HepG2 (cell line): Measurements from ENCODE around the gene DDRGK1. TPM values are rescaled to one million over a fixed set of nuclear protein-coding genes. Genes with fewer than 3 reads are reported as not detected.
A peak's percentile ranks its signal among the peaks of the same experiment; 100 is the strongest.

Experiments
- ARHGAP35 ChIP-seq: sonication (generic); formaldehyde crosslinking; IDR thresholded peaks from 2 replicates; pipeline ENCODE4 v1.9.0; 2022; ENCODE audit warnings: mild to moderate bottlenecking, inconsistent platforms, moderate library complexity, missing genetic modification reagents, borderline replicate concordance
- BRD4 ChIP-seq: sonication (generic); formaldehyde crosslinking; IDR thresholded peaks from 2 replicates; pipeline ENCODE4 v1.4.0; 2020; ENCODE audit warnings: missing genetic modification reagents
- CBX1 ChIP-seq: IDR thresholded peaks from one replicate; pipeline ENCODE4 v1.6.1; 2016; ENCODE audit warnings: antibody characterized with exemption, low read depth
- CENPBD1 ChIP-seq: sonication (generic); formaldehyde crosslinking; IDR thresholded peaks from 2 replicates; pipeline ENCODE4 v1.8.0; 2022; ENCODE audit warnings: missing genetic modification reagents, low read depth, mild to moderate bottlenecking, borderline replicate concordance
- E2F1 ChIP-seq: sonication (generic); formaldehyde crosslinking; IDR thresholded peaks from 2 replicates; pipeline ENCODE4 v1.5.0; 2020; ENCODE audit warnings: missing genetic modification reagents
- E2F2 ChIP-seq: sonication (generic); formaldehyde crosslinking; IDR thresholded peaks from 2 replicates; pipeline ENCODE4 v1.4.0; 2020; ENCODE audit warnings: missing genetic modification reagents, borderline replicate concordance
- ELF3 ChIP-seq: IDR thresholded peaks from 2 replicates; pipeline ENCODE4 v1.6.1; 2016; ENCODE audit warnings: missing genetic modification reagents, missing compliant biosample characterization
- EZH2 ChIP-seq: conservative IDR thresholded peaks from 2 replicates; pipeline ENCODE4 v1.6.1; 2012; ENCODE audit warnings: mild to moderate bottlenecking, low read depth, low read length, moderate library complexity
- FOXC1 ChIP-seq: sonication (generic); formaldehyde crosslinking; IDR thresholded peaks from 2 replicates; pipeline ENCODE4 v1.8.0; 2022; ENCODE audit warnings: mild to moderate bottlenecking, missing genetic modification reagents, borderline replicate concordance
- GPBP1L1 ChIP-seq: sonication (generic); formaldehyde crosslinking; IDR thresholded peaks from 2 replicates; pipeline ENCODE4 v1.5.0; 2020; ENCODE audit warnings: mild to moderate bottlenecking, missing genetic modification reagents
- IRF9 ChIP-seq: sonication (generic); formaldehyde crosslinking; IDR thresholded peaks from 2 replicates; pipeline ENCODE4 v1.8.0; 2022; ENCODE audit warnings: missing genetic modification reagents, mild to moderate bottlenecking, borderline replicate concordance
- MBNL3 ChIP-seq: fragments of 250-450 bp; sonication (Bioruptor Pico); conservative IDR thresholded peaks from 2 replicates; pipeline ENCODE4 v1.8.0; 2022; ENCODE audit warnings: mild to moderate bottlenecking, inconsistent platforms
- PHF5A ChIP-seq: IDR thresholded peaks from one replicate; pipeline ENCODE4 v1.6.1; 2018; ENCODE audit warnings: low read depth, missing genetic modification reagents; ENCODE audit not compliant: unreplicated experiment
- TBX2 ChIP-seq: sonication (generic); formaldehyde crosslinking; IDR thresholded peaks from 2 replicates; pipeline ENCODE4 v1.5.0; 2020; ENCODE audit warnings: missing genetic modification reagents, mild to moderate bottlenecking, borderline replicate concordance
- THRA ChIP-seq: sonication (generic); formaldehyde crosslinking; IDR thresholded peaks from 2 replicates; pipeline ENCODE4 v1.4.0; 2020; ENCODE audit warnings: missing genetic modification reagents, borderline replicate concordance
- TRIM22 ChIP-seq: fragments of 450-650 bp; IDR thresholded peaks from 2 replicates; pipeline ENCODE4 v1.6.1; 2017
- ZBTB25 ChIP-seq: IDR thresholded peaks from 2 replicates; pipeline ENCODE4 v1.6.1; 2018; ENCODE audit warnings: missing genetic modification reagents
- ZNF501 ChIP-seq: sonication (generic); formaldehyde crosslinking; IDR thresholded peaks from 2 replicates; pipeline ENCODE4 v1.5.1; 2020; ENCODE audit warnings: mild to moderate bottlenecking, moderate library complexity, missing genetic modification reagents
- ZSCAN31 ChIP-seq: sonication (generic); formaldehyde crosslinking; IDR thresholded peaks from 2 replicates; pipeline ENCODE4 v1.5.0; 2020; ENCODE audit warnings: low read depth, mild to moderate bottlenecking, missing genetic modification reagents
- polyA plus RNA-seq, 8 experiments: library from polyadenylated mRNA; depleted of rRNA in 3 of 8; stranded (reverse) in 7 of 8; unstranded in 1 of 8; fragments of >200 nt; fragmentation: Illumina TruSeq in 4 of 8; extraction: Trizol in 4 of 8; gene quantifications; 2 replicates each; pipeline versions ENCODE4 v1.2.1 to v1.2.3, GENCODE V29; 2011 to 2016; ENCODE audit warnings: low read depth in 4 of 8, missing spikeins in 1 of 8, mixed read lengths in 1 of 8; ENCODE audit not compliant: insufficient read depth in 1 of 8
- total RNA-seq, 5 experiments: library from RNA; depleted of rRNA; stranded (reverse); fragments of >200 nt; fragmentation: Illumina TruSeq; extraction: Trizol; gene quantifications; 2 replicates each; pipeline ENCODE4 v1.2.3, GENCODE V29; 2016; ENCODE audit warnings: low read depth in 1 of 5

DDRGK1 gene
- total and polyA plus RNA-seq, 2 of the 13 experiments (the other 11 are each of a cell fraction or from before 2014, with no cell fraction given), result 96.7 to 149 TPM

GRCh38 chr20:3209257-3209945, 4.9 kb upstream of the DDRGK1 start, which contains the start of gene ITPA (continued):
- TF ChIP-seq THRA (CRISPR knock-in tag) (no peak; the same call in 1 of the 2 replicates), MBNL3 (CRISPR knock-in tag) (no peak), ZBTB25 (CRISPR knock-in tag) (peak; percentile 71; the same call in 1 of the 2 replicates), BRD4 (peak; percentile 83), ZSCAN31 (CRISPR knock-in tag) (peak; percentile 80), TBX2 (CRISPR knock-in tag) (peak; percentile 83; the same call in 1 of the 2 replicates), CENPBD1 (no peak), PHF5A (peak; percentile 81), TRIM22 (no peak), FOXC1 (0 out of 2 replicates have a peak, but pooled peaks have one; percentile 13), E2F2 (CRISPR knock-in tag) (peak; percentile 77; the same call in 1 of the 2 replicates), ELF3 (CRISPR knock-in tag) (peak; percentile 94), ARHGAP35 (CRISPR knock-in tag) (peak; percentile 68; the same call in 1 of the 2 replicates), GPBP1L1 (CRISPR knock-in tag) (no peak), E2F1 (CRISPR knock-in tag) (peak; percentile 62; the same call in 1 of the 2 replicates), IRF9 (CRISPR knock-in tag) (peak; percentile 68; the same call in 1 of the 2 replicates), ZNF501 (CRISPR knock-in tag) (peak; percentile 88), EZH2 (no peak), CBX1 (peak; percentile 88)
